GM21717 (cell line): Measurements from ENCODE around the gene KBTBD6.
"Not testable (repeated sequence)": the region's sequence is repeated elsewhere in the genome, so short reads cannot be mapped to it uniquely, and the experiment has no call there.

Experiments
- ATAC-seq: cut with Tn5 transposase; IDR thresholded peaks from one replicate; pipeline ENCODE4 v1.9.1; 2021; ENCODE audit warnings: mild to moderate bottlenecking, moderate library complexity; ENCODE audit not compliant: unreplicated experiment

Gene KBTBD6

GRCh38 chr13:41132512-41133152, at the start of gene KBTBD6:
Gene KBTBD6, minus strand, starts transcription at chr13:41132802. Its CDS starts 291 bp downstream, at chr13:41132511.
- ATAC-seq, result peak; percentile 97

GRCh38 chr13:41182231-41182630, 49.6 kb upstream of the KBTBD6 start:
- ATAC-seq, result no peak

GRCh38 chr13:41179593-41180250, 47.1 kb upstream of the KBTBD6 start:
- ATAC-seq, result no peak

- no peak for ATAC-seq
Observed at GRCh38 chr13:41178040-41178439, 45.4 kb upstream of the KBTBD6 start.

GRCh38 chr13:41177616-41178015, 45.0 kb upstream of the KBTBD6 start:
- no peak for ATAC-seq

GRCh38 chr13:41175576-41175975, 43.0 kb upstream of the KBTBD6 start:
- ATAC-seq, result not testable (repeated sequence)

- ATAC-seq, result no peak
Observed at GRCh38 chr13:41162151-41162550, 29.5 kb upstream of the KBTBD6 start.

GRCh38 chr13:41159174-41159573, 26.6 kb upstream of the KBTBD6 start:
- ATAC-seq, result no peak

- ATAC-seq, result no peak
Observed at GRCh38 chr13:41157048-41157717, 24.6 kb upstream of the KBTBD6 start.

- ATAC-seq, result no peak
Observed at GRCh38 chr13:41156620-41157019, 24.0 kb upstream of the KBTBD6 start.

- no peak for ATAC-seq
Observed at GRCh38 chr13:41154042-41154441, 21.4 kb upstream of the KBTBD6 start.

GRCh38 chr13:41152005-41152404, 19.4 kb upstream of the KBTBD6 start:
- ATAC-seq, result no peak

- ATAC-seq, result no peak
Observed at GRCh38 chr13:41150058-41150457, 17.5 kb upstream of the KBTBD6 start.

GRCh38 chr13:41148419-41149283, 16.0 kb upstream of the KBTBD6 start:
- no peak for ATAC-seq

- ATAC-seq, result no peak
Observed at GRCh38 chr13:41145136-41145908, 12.7 kb upstream of the KBTBD6 start.

GRCh38 chr13:41144576-41144975, 12.0 kb upstream of the KBTBD6 start:
- no peak for ATAC-seq

GRCh38 chr13:41139296-41139966, 6.8 kb upstream of the KBTBD6 start:
- ATAC-seq, result no peak

GRCh38 chr13:41137951-41138350, 5.3 kb upstream of the KBTBD6 start:
- no peak for ATAC-seq

- no peak for ATAC-seq
Observed at GRCh38 chr13:41137241-41137640, 4.6 kb upstream of the KBTBD6 start.
